Epithelial cell of prostate (primary cell): ENCODE measurements around the gene SECTM1.

Experiments used
- DNase-seq: peaks from one replicate; pipeline ENCODE4 v3.0.0-alpha.2; 2011; ENCODE audit warnings: low read depth, low spot score
- H3K27ac ChIP-seq: fragments of 450-650 bp; 2 replicates; pipeline ENCODE4 v1.5.1; 2017; ENCODE audit warnings: mild to moderate bottlenecking

SECTM1 gene

DNA sequence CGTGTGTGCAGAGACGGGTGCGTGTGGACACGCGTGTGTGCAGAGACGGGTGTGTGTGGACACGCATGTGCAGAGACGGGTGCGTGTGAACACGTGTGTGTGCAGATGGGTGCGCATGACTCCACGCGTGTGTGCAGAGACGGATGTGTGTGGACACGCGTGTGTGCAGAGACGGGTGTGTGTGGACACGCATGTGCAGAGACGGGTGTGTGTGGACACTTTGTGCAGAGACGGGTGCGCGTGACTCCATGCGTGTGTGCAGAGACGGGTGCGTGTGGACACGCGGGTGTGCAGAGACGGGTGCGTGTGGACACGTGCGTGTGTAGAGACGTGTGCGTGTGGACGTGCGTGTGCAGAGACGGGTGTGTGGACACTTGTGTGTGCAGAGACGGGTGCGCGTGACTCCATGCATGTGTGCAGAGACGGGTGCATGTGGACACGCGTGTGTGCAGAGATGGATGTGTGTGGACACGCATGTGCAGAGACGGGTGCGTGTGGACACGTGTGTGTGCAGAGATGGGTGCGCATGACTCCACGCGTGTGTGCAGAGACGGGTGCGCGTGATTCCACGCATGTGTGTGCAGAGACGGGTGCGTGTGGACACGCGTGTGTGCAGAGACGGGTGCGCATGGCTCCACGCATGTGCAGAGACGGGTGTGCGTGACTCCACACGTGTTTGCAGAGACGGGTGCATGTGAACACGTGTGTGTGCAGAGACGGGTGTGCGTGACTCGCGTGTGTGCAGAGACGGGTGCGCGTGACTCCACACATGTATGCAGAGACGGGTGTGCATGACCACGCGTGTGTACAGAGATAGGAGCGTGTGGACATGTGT, 14.6 kb downstream of the SECTM1 start:
- H3K27ac ChIP-seq: no peak overlapping the region
- DNase-seq: no peak

DNA sequence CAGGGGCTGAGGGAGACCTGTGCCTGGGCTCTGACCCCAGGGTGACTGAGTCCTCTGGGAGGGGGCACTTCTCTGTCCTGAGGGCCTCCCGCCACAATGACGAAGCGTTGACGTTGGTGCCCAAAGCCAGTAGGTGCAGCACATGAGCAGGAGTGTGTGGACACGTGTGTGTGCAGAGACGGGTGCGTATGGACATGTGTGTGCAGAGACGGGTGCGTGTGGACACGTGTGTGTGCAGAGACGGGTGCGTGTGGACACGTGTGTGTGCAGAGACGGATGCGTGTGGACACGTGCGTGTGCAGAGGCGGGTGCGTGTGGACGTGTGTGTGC, 15.4 kb downstream of the SECTM1 start:
- no peak for DNase-seq
- no peak overlapping the region for H3K27ac ChIP-seq

DNA sequence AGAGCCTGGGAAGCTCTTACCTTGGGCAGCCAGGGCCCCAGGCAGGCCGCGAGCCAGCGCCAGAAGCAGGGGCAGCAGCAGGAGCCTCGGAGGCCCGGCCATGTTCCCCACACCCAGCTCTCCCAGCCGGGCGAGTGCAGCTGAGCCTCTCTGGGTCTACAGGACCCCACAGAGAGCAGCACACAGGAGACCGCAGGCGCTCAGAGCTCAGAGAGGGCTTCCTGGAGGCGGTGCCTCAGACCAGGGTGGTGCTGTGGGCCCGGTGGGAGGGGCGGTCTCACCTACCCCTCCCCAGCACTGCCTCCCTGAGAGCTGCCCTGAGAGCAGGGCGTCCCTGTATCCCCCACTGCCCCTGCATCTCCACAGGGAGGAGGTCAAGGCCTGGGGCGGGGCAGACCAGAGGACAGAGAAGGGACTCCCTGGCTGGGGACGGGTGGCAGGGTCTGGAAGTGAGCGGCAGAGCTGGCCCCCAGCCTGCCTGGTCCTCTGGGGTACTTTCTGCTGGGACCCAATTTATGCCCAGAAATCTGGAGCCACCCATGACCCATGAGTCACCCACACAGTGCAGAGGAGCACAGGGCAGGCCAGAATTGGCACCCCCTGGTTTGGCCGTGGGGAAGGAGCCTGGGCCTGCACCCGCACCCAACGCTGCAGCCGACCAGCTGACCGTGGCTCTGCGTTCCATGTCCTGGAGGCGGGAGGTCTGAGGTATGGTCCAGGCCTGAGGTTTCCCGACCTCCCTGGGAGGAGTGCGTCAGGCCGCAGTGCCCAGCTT, 16.0 kb downstream of the SECTM1 start, which contains the start of gene CD7:
CD7 (minus strand) TSS at position 215 of the 775 bp plus-strand sequence; CDS start at position 102, 113 bp downstream.
- H3K27ac ChIP-seq: no peak within 1 kb of the TSS
- DNase-seq: no peak

DNA sequence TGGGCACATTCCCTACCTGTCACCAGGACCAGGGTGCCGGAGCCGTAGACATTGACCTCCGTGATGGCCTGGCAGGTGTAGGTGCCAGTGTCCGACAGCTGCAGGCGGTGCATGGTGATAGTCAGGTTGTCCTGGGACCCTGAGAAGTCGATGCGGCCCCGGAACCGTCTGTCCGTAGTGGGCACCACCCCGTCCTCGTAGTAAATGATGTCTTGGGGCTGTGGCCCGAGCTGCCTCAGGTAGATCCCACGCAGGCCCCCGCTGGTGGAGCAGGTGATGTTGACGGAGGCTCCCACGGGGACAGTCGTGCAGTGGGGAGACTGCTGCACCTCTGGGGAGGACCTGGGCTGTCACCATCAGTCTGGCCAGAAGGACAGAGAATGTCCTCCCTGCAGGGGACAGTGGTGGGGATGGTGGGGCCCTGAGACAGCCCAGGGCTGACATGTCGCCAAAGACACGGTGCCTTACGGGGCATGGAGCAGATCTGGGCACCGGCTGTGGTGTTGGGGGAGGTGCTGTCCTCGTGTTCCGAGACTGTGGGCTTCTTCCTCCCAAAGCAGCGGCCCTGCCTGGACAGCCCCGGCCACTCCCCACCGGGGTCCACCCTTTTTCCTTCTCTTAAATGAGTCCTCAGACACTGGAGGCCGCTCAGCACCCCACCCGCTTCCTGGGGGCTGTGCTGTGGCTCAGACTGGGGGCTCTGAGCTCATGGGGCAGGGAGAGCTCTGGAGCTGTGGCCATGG, 16.7 kb downstream of the SECTM1 start:
- H3K27ac ChIP-seq: no peak overlapping the region
- no peak for DNase-seq

DNA sequence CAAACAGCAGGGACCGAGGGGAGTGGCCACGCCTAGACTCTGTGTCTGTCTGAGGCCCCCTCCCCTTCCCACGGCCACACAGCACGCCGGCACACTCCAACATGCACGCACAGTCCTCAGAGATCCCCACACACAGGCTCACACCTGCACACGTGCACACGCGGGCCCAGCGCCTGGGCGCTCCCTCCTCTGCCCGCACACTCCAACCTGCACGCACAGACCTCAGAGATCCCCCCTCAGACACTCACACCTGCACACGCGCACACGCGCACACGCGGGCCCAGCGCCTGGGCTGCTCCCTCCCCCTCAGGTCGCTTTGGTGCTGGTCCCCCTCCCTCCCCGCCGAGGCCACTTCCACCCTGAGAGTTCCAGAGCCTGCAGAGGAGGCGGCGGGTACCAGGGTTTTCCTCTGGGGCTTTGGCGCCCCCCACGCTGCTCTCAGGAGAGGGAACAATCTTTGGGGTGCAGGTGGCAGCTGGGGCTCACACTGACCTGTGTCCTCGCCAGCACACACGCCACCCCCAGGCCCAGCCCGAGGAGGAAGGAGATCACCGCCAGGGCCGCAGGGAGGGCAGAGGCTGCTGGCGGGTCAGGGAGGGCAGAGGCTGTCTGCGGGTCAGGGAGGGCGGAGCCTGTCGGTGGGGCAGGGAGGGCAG, 17.7 kb downstream of the SECTM1 start:
- no peak overlapping the region for H3K27ac ChIP-seq
- no peak for DNase-seq

DNA sequence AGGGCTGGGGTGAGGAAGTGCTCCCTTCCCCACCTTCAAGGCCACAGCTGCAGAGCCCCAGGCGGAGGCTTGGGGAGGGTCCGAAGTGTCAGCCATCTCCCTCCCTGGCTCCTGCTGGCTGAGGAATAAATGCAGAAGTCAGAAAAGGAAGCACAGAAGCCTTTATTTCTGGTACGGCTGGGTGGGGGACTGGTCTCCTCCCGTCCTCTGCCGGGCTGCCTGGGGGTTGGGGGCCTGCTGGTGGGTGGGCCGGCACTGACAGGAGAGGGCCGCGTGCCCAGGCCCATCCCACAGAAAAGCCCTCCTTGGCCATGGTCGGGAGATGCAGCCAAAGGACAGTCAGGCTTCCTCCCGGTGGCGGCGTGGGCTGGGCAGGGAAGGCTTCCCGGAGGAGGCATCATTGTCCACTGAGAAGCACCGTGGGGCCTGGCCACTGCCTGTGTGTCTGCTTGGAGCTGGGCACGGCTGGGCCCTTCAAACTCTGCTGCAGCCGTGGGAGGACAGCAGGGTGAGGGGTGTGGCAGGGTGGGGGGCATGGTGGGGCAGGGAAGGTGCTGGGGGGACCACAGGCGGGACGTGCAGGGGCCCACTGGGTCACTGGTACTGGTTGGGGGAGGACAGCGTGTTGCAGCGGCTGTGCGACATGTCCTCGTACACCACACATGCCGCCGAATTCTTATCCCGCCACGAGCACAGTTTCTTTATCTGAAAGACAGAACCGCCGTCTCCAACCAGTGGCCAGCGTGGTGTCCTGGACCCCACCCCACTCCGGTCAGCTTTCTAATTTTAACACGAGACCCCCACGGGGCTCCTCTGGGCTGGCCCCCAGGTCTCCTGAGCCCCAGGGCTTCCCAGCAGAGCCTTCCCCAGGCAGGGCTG, 18.6 kb downstream of the SECTM1 start:
- no peak for DNase-seq
- no peak overlapping the region for H3K27ac ChIP-seq

DNA sequence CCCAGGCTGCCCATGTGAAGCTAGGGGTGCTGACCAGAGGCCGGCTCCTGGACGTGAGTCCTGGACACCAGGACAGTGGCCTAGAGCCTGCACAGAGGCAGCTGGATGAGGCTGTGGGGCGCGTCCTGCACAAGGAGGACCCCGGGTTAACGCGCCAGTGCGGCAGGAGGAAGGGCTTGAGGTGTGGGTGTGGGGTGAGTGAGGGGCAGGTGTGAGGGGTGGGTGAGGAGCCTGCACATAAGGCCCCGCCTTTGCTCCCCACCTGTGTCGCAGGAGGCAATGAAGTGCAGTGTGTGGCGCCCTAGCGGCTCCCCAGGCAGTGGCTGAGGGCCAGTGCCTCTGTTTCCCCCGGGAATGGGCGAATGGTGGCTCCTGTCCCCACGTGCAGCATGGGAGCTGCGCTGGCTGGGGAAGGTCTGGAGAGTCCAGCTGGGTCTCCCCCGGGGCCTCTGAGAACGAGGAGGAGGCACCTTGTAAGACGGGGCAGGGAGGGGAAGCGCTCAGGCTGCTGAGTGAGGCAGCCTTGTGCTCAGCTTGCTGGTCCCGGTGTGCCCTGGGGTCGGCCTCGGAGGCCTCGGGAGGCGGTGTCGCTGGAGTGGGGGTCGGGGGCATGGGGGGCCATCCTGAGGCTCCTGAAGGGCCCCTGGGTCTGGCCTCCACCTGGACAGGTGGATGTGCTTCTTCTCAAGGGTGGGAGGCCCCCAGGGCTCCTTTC, 19.4 kb downstream of the SECTM1 start:
- H3K27ac ChIP-seq: no peak overlapping the region
- DNase-seq: no peak

DNA sequence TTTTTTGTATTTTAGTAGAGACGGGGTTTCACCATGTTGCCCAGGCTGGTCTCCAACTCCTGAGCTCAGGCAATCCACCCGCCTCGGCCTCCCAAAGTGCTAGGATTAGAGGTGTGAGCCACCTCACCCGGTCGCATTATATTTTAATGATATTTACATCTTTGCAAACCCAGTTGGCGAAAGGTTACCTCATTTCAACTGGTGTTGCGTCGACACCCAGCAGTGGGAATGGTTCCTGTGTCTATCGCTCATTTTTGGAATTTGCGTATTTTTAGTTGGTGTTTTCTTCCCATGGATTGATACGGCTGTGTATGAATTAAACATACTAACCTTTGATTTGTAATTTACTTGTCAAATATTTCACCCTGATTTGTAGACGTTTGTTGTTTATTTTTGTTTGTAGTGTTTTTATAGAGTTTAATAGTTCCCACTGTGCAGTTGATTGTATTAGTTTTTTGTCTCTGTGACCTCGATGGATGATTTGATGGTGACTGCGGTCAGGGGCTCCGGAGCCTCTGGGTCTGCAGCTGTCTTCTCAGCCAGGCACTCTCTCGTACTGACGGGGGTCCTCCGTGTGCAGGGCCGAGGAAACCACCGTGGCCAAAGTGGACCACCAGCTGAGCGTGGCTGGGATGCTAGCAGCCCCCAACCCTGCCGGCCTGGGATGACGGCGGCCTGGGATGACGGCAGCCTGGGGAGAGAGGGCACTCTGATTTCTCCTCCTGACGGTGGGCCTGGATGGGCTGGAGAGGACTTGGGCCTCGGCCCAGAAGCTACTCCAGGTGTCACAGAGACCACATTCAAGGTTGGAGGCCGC, 20.2 kb downstream of the SECTM1 start:
- DNase-seq: no peak

DNA sequence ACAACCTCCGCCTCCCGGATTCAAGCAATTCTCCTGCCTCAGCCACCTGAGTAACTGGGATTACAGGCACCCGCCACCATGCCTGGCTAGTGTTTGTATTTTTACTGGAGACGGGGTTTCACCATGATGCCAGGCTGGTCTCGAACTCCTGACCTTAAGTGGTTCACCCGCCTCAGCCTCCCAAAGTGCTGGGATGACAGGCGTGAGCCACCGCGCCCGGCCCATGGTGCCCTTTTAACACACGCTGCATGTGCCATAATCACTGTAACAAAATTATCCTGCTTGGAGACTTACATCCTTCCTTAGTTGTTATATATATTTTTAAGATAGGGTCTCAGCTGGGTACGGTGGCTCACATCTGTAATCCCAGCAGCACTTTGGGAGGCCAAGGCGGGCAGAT, 21.6 kb downstream of the SECTM1 start:
- no peak for DNase-seq
- H3K27ac ChIP-seq: no peak overlapping the region

More for the DNA sequence above, 20.2 kb downstream of the SECTM1 start:
- H3K27ac ChIP-seq: no peak overlapping the region

DNA sequence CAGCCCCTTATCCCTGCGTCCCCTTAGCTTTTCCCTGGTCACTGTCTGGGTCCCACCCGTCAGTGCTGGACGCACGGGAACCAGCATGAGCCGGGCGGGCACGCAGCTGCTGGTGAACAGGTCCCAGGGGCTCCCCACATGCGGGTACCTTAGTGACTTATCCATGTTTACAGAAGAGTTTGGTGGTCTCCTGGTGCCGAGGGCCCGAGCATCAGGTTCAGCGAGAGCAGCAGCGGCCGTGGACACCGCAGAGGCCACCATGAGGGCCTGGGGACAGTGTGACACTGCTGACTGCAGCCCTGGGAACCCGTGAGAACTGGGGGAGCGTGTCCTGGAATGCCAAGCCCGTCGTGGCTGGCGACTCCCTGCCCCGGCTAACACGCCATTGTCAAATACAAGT, 22.7 kb downstream of the SECTM1 start:
- no peak overlapping the region for H3K27ac ChIP-seq
- DNase-seq: no peak

DNA sequence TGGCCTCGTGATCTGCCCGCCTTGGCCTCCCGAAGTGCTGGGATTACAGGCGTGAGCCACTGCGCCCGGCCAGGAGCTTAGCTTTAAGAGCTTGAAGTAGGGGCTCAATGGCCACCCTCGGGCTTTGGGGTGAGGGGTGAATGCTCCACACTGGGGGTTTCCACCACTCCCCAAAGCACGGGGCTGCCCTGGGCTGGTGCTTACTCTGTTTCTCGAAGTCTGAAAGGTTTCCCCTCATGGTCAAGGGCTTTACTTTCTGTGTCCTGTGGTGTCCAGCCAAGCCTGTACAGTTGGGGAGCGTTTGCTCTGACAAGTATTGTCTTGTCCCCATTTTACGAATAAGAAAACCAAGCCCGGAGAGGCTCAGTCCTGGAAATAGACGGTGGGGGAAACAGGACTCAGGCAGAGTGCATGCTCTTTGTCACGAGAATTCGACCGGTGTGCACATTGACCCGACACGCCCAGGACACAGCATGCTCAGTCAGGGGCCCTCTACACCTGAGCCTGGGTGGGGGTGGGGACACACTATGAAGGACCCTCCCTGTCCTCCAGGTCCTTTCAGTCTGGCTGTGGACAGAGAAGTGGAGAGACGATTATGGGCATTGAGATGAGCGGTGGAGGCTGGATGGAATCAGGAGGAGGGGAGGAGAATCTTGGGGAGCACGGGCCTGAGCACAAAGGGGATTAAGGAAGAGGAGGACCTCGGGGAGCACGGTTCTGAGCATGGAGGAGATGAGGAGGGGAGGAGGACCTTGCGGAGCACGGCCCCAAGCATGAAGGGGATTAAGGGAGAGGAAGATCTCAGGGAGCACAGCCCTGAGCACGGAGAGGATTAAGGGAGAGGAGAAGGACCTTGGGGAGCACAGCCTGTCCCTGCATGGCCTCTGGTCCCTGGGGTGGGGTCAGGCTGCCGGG, 23.7 kb downstream of the SECTM1 start:
- no peak for DNase-seq
- no peak overlapping the region for H3K27ac ChIP-seq

DNA sequence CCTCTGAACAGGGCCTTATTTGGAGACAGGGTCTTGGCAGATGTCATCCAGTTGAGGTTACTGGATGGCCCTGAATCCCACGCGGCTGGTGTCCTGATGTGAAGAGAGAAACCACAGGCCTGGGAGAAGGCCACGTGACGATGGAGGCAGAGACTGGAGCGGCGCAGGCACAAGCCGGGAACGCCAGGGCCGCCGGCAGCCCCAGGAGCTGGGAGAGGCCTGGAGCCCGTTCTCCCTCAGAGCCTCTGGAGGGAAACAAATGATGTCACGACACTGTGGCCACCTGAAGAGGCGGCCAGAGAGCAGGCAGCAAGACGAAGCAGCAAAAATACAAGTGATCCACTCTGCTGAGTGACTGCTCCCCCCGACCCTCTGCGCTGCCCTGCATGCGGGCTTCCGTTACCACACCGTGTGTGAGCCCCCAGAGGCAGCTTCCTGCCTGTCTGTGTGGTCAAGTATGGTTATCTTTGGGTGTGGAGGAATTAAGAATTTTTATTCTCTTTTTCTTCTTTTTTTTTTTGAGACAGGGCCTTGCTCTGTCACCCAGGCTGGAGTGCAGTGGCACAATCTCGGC, 27.8 kb downstream of the SECTM1 start:
- no peak overlapping the region for H3K27ac ChIP-seq
- DNase-seq: no peak

DNA sequence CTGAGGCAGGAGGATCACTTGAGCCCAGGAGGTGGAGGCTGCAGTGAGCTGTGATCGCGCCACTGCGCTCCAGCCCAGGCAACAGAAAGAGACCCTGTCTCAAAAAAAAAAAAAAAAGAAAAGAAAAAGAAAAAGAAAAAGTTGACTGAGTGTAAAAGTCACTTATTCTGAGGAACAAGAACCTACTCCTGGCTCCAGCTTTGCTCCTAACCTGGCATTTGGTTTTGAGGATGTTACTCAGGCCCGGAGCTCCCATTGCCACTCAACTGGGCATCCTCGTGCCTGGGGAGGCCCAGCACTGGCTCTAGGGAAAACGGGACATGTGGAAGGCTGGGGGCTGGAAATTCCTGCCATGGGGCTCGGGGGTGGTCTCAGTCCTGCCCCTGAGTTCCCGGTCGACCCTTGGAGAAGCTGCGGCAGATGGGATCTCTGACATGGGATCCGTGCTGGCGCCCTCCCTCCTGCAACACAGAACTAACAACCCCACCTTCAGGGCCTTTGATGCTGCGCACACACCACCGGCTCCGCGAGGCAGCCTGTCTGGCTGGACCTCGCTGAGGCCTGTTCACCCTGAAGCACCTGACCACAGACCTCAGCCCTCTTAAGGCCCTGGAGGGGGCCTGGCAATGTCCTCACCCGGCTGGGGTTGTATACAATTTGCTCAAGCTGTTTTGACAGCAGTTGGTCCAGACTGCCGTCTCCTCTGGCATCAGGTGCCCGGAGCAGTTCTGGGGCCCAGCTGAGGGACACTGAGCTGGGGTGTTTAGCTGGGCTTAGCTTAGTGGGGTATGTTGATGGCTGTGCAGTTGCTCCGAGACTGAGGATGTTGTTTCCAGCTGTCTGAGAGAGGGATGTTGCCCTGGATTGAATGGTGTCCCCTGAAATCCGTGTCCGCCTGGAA, 28.5 kb downstream of the SECTM1 start:
- H3K27ac ChIP-seq: no peak overlapping the region

DNA sequence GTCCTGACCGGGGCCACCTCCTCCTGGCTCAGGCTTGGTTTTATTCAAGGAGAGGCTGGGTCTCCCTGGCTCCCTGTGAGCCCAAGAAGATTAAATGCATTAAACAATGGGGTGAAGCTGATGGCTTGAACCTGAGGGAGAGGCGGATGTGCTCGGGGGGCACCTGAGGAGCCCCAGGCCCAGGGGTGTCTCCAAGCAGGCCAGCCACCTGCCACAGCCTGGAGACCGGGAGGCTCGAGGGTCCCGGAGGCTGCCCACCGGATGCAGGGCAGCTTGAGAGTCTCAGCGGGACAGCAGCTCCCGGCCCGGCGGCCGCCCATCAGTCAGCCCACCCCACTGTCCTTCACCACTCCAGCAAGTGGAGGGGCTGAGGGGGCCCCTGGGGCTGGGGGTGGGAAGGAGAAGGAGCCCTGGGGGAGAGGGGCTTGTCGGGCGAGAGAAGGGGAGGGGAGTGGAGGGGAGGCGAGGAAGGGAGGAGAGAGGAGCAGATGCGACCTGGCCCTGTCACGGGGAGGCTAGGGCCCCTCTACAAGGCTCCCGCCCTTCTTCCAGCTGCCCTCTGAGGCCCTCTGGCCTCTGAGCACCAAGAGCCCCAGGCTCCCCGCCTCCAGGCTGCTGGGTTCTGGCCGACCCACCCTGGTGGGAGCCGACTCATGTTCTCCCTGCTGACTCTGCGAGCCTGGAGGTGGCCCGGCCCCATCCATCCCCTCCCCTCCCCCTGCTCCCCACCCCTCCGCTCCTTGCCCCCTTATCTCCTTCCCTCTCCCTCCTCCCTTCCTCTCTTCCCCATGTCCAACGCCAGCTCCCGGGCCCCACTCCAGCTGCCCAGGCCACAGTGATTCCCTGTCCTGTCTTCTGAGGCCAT, 29.4 kb downstream of the SECTM1 start:
- H3K27ac ChIP-seq: no peak overlapping the region
- DNase-seq: no peak

More for the DNA sequence above, 28.5 kb downstream of the SECTM1 start:
- no peak for DNase-seq
